SK-N-SH (cell line): Measurements from ENCODE around the gene HS3ST4. TPM values are rescaled to one million over a fixed set of nuclear protein-coding genes. Genes with fewer than 3 reads are reported as not detected.

Experiments used
- CTCF ChIA-PET: fragments of 300-600, 350-600 bp; formaldehyde crosslinking; extraction: SDS; loops from one replicate; lab custom pipeline; 2021; lab: Yijun Ruan, JAX
- POLR2A ChIA-PET: fragments of 350-600 bp; sonication (Branson Sonifier 250); formaldehyde crosslinking; extraction: SDS; loops from one replicate; lab custom pipeline; 2020; ENCODE audit warnings: antibody characterized with exemption, inconsistent platforms; lab: Yijun Ruan, JAX
- DNase-seq: peaks from one replicate; pipeline ENCODE4 v3.0.0; 2012
- H2AFZ ChIP-seq: fragments of 200-600 bp; sonication (generic); 2 replicates; pipeline ENCODE4 v1.8.1; 2016; ENCODE audit warnings: antibody characterized with exemption, mild to moderate bottlenecking, low read depth
- H3F3A ChIP-seq: fragments of 200-600 bp; sonication (generic); replicated peaks from 2 replicates; pipeline ENCODE3; 2016; ENCODE audit warnings: antibody characterized with exemption, mild to moderate bottlenecking; ENCODE audit not compliant: insufficient read depth
- H3K27ac ChIP-seq, 2 experiments: fragments of 200-500 bp in 1 of 2; fragments of 200-600 bp in 1 of 2; sonication (Bioruptor generic) in 1 of 2; sonication (generic), shearing (Covaris generic) in 1 of 2; 2 replicates each; pipeline versions ENCODE4 v1.5.1 to v1.6.1; 2014 to 2016; ENCODE audit warnings: low read depth in 2 of 2, inconsistent platforms in 1 of 2, low read length in 1 of 2, mild to moderate bottlenecking in 1 of 2, mixed read lengths in 1 of 2
- H3K27me3 ChIP-seq: fragments of 200-600 bp; sonication (generic), shearing (Covaris generic); 2 replicates; pipeline ENCODE4 v1.6.1; 2016; ENCODE audit warnings: mixed run types; ENCODE audit not compliant: insufficient read depth
- H3K36me3 ChIP-seq, 2 experiments: fragments of 200-500 bp in 1 of 2; fragments of 200-600 bp in 1 of 2; sonication (Bioruptor generic) in 1 of 2; sonication (generic) in 1 of 2; replicated peaks in 1 of 2; 2 replicates each; pipeline versions ENCODE3 to v1.5.1; 2014 to 2016; ENCODE audit warnings: low read length in 1 of 2, mild to moderate bottlenecking in 1 of 2; ENCODE audit not compliant: insufficient read depth in 2 of 2, control insufficient read depth in 1 of 2
- H3K4me1 ChIP-seq, 2 experiments: fragments of 200-500 bp in 1 of 2; fragments of 200-600 bp in 1 of 2; sonication (Bioruptor generic) in 1 of 2; sonication (generic), shearing (Covaris generic) in 1 of 2; 2 replicates each; pipeline versions ENCODE4 v1.5.1 to v1.6.1; 2014 to 2016; ENCODE audit warnings: low read depth in 1 of 2, low read length in 1 of 2, mixed run types in 1 of 2; ENCODE audit not compliant: insufficient read depth in 2 of 2, control insufficient read depth in 1 of 2
- H3K4me2 ChIP-seq: fragments of 200-600 bp; sonication (generic), shearing (Covaris generic); 2 replicates; pipeline ENCODE4 v1.6.1; 2017; ENCODE audit warnings: mixed run types
- H3K4me3 ChIP-seq, 2 experiments: fragments of 200-500 bp in 1 of 2; fragments of 200-600 bp in 1 of 2; sonication (Bioruptor generic) in 1 of 2; sonication (generic), shearing (Covaris generic) in 1 of 2; 2 replicates each; pipeline versions ENCODE4 v1.5.1 to v1.8.1; 2014 to 2016; ENCODE audit warnings: low read depth in 2 of 2, inconsistent platforms in 1 of 2, low read length in 1 of 2, mild to moderate bottlenecking in 1 of 2, mixed read lengths in 1 of 2, moderate library complexity in 1 of 2
- H3K79me2 ChIP-seq: fragments of 200-600 bp; sonication (generic); 2 replicates; pipeline ENCODE4 v1.8.1; 2017; ENCODE audit warnings: mild to moderate bottlenecking; ENCODE audit not compliant: insufficient read depth
- H3K9ac ChIP-seq: fragments of 200-600 bp; sonication (generic); 2 replicates; pipeline ENCODE4 v1.6.1; 2017; ENCODE audit warnings: mixed run types
- H3K9me2 ChIP-seq: fragments of 200-600 bp; sonication (generic); 2 replicates; pipeline ENCODE4 v1.6.1; 2017; ENCODE audit warnings: mixed run types
- H3K9me3 ChIP-seq: fragments of 200-600 bp; sonication (generic); 2 replicates; pipeline ENCODE4 v1.6.1; 2017; ENCODE audit warnings: mixed run types, mild to moderate bottlenecking, moderate library complexity
- H4K20me1 ChIP-seq: fragments of 200-600 bp; sonication (generic); 2 replicates; pipeline ENCODE4 v1.6.1; 2017; ENCODE audit warnings: mild to moderate bottlenecking, mixed run types; ENCODE audit not compliant: insufficient read depth
- CTCF ChIP-seq: fragments of 200-600 bp; sonication (generic); IDR thresholded peaks from 2 replicates; pipeline ENCODE4 v1.6.1; 2017; ENCODE audit warnings: antibody characterized with exemption, mild to moderate bottlenecking, moderate library complexity
- EZH2phosphoT487 ChIP-seq: fragments of 200-600 bp; sonication (generic); IDR thresholded peaks from 2 replicates; pipeline ENCODE4 v1.6.1; 2017; ENCODE audit warnings: low read depth, mixed run types, mild to moderate bottlenecking, antibody characterized with exemption, moderate library complexity, borderline replicate concordance
- FOXM1 ChIP-seq: IDR thresholded peaks from 2 replicates; pipeline ENCODE4 v1.4.0; 2012; ENCODE audit warnings: low read depth, mild to moderate bottlenecking
- GATA2 ChIP-seq: sonication (generic); formaldehyde crosslinking; IDR thresholded peaks from 2 replicates; pipeline ENCODE4 v1.5.0; 2020; ENCODE audit warnings: mild to moderate bottlenecking, missing genetic modification reagents
- NFIC ChIP-seq: IDR thresholded peaks from 2 replicates; pipeline ENCODE4 v1.4.0; 2012; ENCODE audit warnings: borderline replicate concordance
- NRF1 ChIP-seq: IDR thresholded peaks from 2 replicates; pipeline ENCODE4 v1.6.1; 2012; ENCODE audit warnings: low read depth, mild to moderate bottlenecking, low read length
- POLR2AphosphoS5 ChIP-seq: IDR thresholded peaks from 2 replicates; pipeline ENCODE4 v1.6.1; 2012; ENCODE audit warnings: low read depth, low read length
- SMC3 ChIP-seq: IDR thresholded peaks from 2 replicates; pipeline ENCODE4 v1.6.1; 2012; ENCODE audit warnings: low read depth, low read length, improper control_type of control experiment
- TAF1 ChIP-seq: IDR thresholded peaks from 2 replicates; pipeline ENCODE4 v1.6.1; 2012; ENCODE audit warnings: low read depth, mild to moderate bottlenecking, low read length, moderate library complexity, borderline replicate concordance
- TCF12 ChIP-seq: IDR thresholded peaks from 2 replicates; pipeline ENCODE4 v1.4.0; 2012
- TEAD4 ChIP-seq: IDR thresholded peaks from 2 replicates; pipeline ENCODE4 v1.4.0; 2012; ENCODE audit warnings: mild to moderate bottlenecking, borderline replicate concordance; ENCODE audit not compliant: insufficient read depth
- USF2 ChIP-seq: fragments of 150-350 bp; IDR thresholded peaks from 2 replicates; pipeline ENCODE4 v1.6.1; 2017; ENCODE audit warnings: antibody characterized with exemption, low read length, low read depth, borderline replicate concordance
- WGBS: methylation state at CpG from one replicate; pipeline ENCODE4 v1.1.6; 2017; ENCODE audit warnings: low lambda C conversion rate; 5-methylcytosine and 5-hydroxymethylcytosine counted together
- polyA plus RNA-seq, 3 experiments: library from polyadenylated mRNA; depleted of rRNA; stranded (reverse); fragments of >200 nt; gene quantifications; 2 replicates each; pipeline ENCODE4 v1.2.3, GENCODE V29; 2012
- TF ChIP-seq, protein P1 (sequence below): IDR thresholded peaks from 2 replicates; pipeline ENCODE4; 2012

HS3ST4 gene
- polyA plus RNA-seq, 1 of the 3 experiments (the other 2 are of a cell fraction) = not detected

GRCh38 chr16:25966172-25967097 is 274.7 kb downstream of the HS3ST4 start:
- Histone ChIP-seq H3K79me2 (no peaks in the 10 kb centered on the region), H3K27ac (no peak overlapping the region), H3K4me2 (no peak overlapping the region), H3F3A (no peaks in the 10 kb centered on the region)
- DNase-seq = no peak
- POLR2A ChIA-PET = no interaction called here
- CTCF ChIA-PET = no interaction called here
- TF ChIP-seq POLR2AphosphoS5 (no peak), TEAD4 (no peak), TCF12 (no peak), TAF1 (no peak), NFIC (no peak), FOXM1 (no peak), NRF1 (no peak), USF2 (no peak), EZH2phosphoT487 (no peak), GATA2 (CRISPR knock-in tag) (no peak)
- TF ChIP-seq, all 33 proteins: peak for 0
- Histone ChIP-seq H3K4me1 (no peaks in the 10 kb centered on the region), H3K9me3 (no peaks in the 10 kb centered on the region), H3K4me3 (no peak overlapping the region), H3K9ac (no peak overlapping the region), H3K27me3 (no peaks in the 10 kb centered on the region), H2AFZ (no peak overlapping the region), H3K36me3 (no peaks in the 10 kb centered on the region), H4K20me1 (no peaks in the 10 kb centered on the region), H3K9me2 (no peaks in the 10 kb centered on the region)
- WGBS = 0% methylated on average over 1 of the region's 1 CpG

DNA sequence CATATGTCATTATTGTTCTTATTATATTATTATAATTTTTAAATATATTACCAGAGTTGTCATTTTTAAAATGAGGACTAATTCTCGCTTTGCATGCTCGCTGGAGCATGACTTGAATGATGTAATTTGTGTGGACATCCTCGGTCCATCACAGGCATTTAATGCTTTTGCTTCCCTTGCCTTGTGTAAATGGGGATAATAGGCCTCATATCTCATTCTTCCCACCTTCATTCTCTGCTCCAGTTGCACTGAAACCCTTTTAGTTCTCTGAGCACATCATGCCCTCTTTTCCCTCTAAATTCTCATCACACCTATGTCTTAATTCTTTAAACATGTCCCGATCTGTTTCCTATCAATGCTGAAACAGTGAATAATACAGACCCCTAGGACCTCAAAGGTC is 285.4 kb downstream of the HS3ST4 start:
- H3K9me2 ChIP-seq = no peaks in the 10 kb centered on the region
- H3K4me1 ChIP-seq = no peaks in the 10 kb centered on the region
- no peaks in the 10 kb centered on the region for H3K79me2 ChIP-seq
- CTCF ChIA-PET = no interaction called here
- H3K4me3 ChIP-seq = no peak overlapping the region
- H3K9ac ChIP-seq = no peak overlapping the region
- H3K27ac ChIP-seq = no peak overlapping the region
- H4K20me1 ChIP-seq = no peaks in the 10 kb centered on the region
- 3% methylated on average over 4 of the region's 4 CpGs for WGBS
- H3K36me3 ChIP-seq = no peaks in the 10 kb centered on the region
- no peak overlapping the region for H3K4me2 ChIP-seq
- DNase-seq = no peak
- no peaks in the 10 kb centered on the region for H3K27me3 ChIP-seq
- H3F3A ChIP-seq = no peaks in the 10 kb centered on the region
- POLR2A ChIA-PET = no interaction called here
- TF ChIP-seq SMC3 = no peak
- TF ChIP-seq CTCF = no peak
- TF ChIP-seq TCF12 = no peak
- TF ChIP-seq NRF1 = no peak
- TF ChIP-seq, protein P1, sequence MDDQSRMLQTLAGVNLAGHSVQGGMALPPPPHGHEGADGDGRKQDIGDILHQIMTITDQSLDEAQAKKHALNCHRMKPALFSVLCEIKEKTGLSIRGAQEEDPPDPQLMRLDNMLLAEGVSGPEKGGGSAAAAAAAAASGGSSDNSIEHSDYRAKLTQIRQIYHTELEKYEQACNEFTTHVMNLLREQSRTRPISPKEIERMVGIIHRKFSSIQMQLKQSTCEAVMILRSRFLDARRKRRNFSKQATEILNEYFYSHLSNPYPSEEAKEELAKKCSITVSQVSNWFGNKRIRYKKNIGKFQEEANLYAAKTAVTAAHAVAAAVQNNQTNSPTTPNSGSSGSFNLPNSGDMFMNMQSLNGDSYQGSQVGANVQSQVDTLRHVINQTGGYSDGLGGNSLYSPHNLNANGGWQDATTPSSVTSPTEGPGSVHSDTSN = no peak
- TF ChIP-seq NFIC = no peak
- no peak overlapping the region for H2AFZ ChIP-seq
- H3K9me3 ChIP-seq = no peaks in the 10 kb centered on the region
